ENCODE results near the gene ZFAND2B. TPM values are rescaled to one million over a fixed set of nuclear protein-coding genes. Genes with fewer than 3 reads are reported as not detected.

ZFAND2B gene, protein sequence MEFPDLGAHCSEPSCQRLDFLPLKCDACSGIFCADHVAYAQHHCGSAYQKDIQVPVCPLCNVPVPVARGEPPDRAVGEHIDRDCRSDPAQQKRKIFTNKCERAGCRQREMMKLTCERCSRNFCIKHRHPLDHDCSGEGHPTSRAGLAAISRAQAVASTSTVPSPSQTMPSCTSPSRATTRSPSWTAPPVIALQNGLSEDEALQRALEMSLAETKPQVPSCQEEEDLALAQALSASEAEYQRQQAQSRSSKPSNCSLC
- 28.6 to 29.8 TPM (median 29.3 TPM) in 3 replicates for total RNA-seq
- long read RNA-seq, transcript ZFAND2B-214 (6 exons, 1,851 nt): minor isoform, 5 of 56 reads
- long read RNA-seq, transcript ZFAND2B-212 (10 exons, 1,199 nt): major isoform, 19 of 56 reads
- long read RNA-seq, transcript ZFAND2B-204 (7 exons, 886 nt): minor isoform, 5 of 56 reads
- long read RNA-seq, transcript ZFAND2B-201 (9 exons, 1,314 nt): minor isoform, 15 of 56 reads
- long read RNA-seq, partial matches to known transcripts: 1 of 56 reads
- long read RNA-seq, other reads (novel, unspliced or antisense): 7 of 56 reads

DNA sequence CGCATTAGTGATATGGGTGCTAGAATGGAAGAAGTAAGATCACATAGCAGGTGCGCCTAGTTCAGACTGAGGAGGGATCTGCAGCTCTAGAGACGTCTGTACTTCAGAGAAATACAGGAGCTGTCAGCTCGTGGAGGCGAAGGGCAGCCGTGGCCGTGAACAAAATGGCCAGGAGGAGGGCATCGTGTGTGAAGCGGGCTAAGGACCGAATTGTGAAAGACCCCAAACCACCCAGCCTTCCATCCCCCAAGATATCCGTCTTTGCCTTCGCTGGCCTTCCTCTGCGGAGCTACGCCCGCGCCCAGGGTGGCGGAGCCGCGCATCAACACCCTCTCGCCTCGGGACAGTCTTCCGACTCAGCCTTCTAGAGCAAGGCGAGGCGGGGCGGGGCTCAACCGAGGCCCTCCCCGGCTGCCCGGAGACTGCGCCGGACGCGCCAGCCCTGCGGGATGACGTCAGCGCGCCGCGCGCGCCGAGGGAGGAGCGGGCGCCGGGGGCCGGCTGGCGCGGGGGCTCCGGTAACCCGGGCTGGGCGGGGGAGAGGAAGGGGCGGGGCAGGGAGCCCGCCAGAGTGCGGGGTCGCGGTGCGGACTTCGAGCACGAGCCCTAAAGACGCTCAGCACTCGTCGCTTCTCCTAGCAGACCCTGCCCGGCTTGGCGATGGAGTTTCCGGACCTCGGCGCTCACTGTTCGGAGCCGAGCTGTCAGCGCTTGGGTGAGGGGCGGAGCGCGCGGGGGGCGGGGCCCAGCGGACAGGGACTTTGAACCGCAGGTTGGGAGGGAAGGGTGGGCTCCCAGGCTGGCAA, at the start of gene ZFAND2B:
TSS of gene ZFAND2B (plus strand) at position 455 of the 806 bp plus-strand sequence. CDS start at position 661, 206 bp downstream.
- Mint-ChIP-seq H3K4me3 (ENCODE audit: unreplicated experiment) (peak within 1 kb of the TSS; percentile 81), H3K9me3 (ENCODE audit: low read depth) (peaks cover 2% of the 10 kb centered on the region), H3K36me3 (ENCODE audit: low read depth) (peaks cover 7% of the 10 kb centered on the region), H3K27ac (ENCODE audit: unreplicated experiment) (peak within 1 kb of the TSS; percentile 94), H3K27me3 (ENCODE audit: low read depth) (no peaks in the 10 kb centered on the region), H3K4me1 (ENCODE audit: low read depth) (peaks cover 26% of the 10 kb centered on the region)
- DNase-seq (ENCODE audit: low spot score): peak; percentile 97
- TF ChIP-seq, protein P1, sequence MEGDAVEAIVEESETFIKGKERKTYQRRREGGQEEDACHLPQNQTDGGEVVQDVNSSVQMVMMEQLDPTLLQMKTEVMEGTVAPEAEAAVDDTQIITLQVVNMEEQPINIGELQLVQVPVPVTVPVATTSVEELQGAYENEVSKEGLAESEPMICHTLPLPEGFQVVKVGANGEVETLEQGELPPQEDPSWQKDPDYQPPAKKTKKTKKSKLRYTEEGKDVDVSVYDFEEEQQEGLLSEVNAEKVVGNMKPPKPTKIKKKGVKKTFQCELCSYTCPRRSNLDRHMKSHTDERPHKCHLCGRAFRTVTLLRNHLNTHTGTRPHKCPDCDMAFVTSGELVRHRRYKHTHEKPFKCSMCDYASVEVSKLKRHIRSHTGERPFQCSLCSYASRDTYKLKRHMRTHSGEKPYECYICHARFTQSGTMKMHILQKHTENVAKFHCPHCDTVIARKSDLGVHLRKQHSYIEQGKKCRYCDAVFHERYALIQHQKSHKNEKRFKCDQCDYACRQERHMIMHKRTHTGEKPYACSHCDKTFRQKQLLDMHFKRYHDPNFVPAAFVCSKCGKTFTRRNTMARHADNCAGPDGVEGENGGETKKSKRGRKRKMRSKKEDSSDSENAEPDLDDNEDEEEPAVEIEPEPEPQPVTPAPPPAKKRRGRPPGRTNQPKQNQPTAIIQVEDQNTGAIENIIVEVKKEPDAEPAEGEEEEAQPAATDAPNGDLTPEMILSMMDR (IDR thresholded peaks at IDR 0.05): peak; percentile 40

DNA sequence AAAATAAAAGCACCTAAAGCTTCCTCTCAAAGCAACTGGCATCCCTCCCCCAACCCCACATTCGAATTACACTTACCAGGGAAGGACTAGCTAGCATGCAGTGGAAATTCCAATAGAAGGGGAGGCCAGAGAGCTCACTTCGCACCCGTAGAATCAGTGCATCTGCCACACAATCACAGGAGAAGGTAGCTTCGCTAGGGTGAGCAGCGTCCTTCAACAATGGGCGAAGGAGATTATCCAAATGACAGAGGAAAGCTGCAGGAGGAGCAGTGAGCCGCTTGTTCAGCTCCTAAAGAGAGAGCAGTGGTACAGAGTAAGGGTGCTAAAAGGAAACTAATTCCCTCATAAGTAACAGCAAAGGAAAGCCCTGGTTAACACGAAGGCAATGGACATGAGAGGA, 49.2 kb upstream of the ZFAND2B start:
- Mint-ChIP-seq H3K27ac (ENCODE audit: unreplicated experiment) (no peak overlapping the region), H3K36me3 (ENCODE audit: low read depth) (peaks cover 5% of the 10 kb centered on the region), H3K4me3 (ENCODE audit: unreplicated experiment) (no peak overlapping the region), H3K4me1 (ENCODE audit: low read depth) (peaks cover 29% of the 10 kb centered on the region), H3K27me3 (ENCODE audit: low read depth) (no peaks in the 10 kb centered on the region), H3K9me3 (ENCODE audit: low read depth) (no peaks in the 10 kb centered on the region)
- TF ChIP-seq, protein P1 (IDR thresholded peaks at IDR 0.05): no peak
- DNase-seq (ENCODE audit: low spot score): no peak

DNA sequence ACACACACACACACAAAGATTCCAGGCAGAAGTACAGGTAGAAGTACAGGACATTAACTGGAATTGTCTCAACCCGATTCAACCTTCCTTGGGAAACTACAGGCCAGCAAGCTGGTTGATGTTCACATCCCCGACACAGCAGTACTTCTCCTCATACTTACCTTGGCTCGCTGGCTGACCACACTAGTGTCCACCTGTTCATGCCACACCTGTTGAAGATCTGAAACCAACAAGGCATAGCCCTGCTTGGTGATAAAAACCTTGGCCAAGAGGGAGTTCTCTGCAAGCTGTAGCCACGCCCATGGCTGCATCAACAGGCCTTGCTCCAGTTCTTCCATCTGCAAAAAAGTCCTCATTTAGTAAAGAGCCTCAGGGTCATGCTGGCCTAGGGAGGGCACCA, 48.6 kb upstream of the ZFAND2B start:
- peaks cover 5% of the 10 kb centered on the region for H3K36me3 Mint-ChIP-seq (ENCODE audit: low read depth)
- no peak for DNase-seq (ENCODE audit: low spot score)
- peaks cover 29% of the 10 kb centered on the region for H3K4me1 Mint-ChIP-seq (ENCODE audit: low read depth)
- no peak overlapping the region for H3K4me3 Mint-ChIP-seq (ENCODE audit: unreplicated experiment)
- no peaks in the 10 kb centered on the region for H3K27me3 Mint-ChIP-seq (ENCODE audit: low read depth)
- H3K27ac Mint-ChIP-seq (ENCODE audit: unreplicated experiment): no peak overlapping the region
- no peaks in the 10 kb centered on the region for H3K9me3 Mint-ChIP-seq (ENCODE audit: low read depth)
- TF ChIP-seq, protein P1 (IDR thresholded peaks at IDR 0.05): no peak

DNA sequence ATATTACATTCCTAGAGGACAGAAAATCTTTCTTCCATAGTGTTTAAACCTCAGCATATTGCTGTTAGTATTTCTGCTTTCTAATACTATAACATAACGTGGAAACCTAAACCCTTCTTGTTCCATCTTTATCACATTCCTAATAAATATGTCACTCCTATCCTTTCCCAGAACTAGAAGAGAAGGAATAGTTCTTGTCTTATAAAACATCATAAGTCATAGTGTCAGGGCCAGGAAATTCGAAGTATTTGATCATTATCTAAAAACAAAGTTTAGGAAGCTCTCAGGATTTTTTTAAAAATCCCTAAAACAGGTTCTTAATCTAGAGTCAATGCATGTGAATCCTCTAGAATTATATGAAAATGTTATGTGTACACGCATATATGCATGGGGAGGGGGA, 48.0 kb upstream of the ZFAND2B start:
- TF ChIP-seq, protein P1 (IDR thresholded peaks at IDR 0.05): no peak
- DNase-seq (ENCODE audit: low spot score): no peak
- peaks cover 29% of the 10 kb centered on the region for H3K4me1 Mint-ChIP-seq (ENCODE audit: low read depth)
- H3K9me3 Mint-ChIP-seq (ENCODE audit: low read depth): no peaks in the 10 kb centered on the region
- H3K4me3 Mint-ChIP-seq (ENCODE audit: unreplicated experiment): no peak overlapping the region
- H3K36me3 Mint-ChIP-seq (ENCODE audit: low read depth): peaks cover 5% of the 10 kb centered on the region
- H3K27me3 Mint-ChIP-seq (ENCODE audit: low read depth): no peaks in the 10 kb centered on the region
- H3K27ac Mint-ChIP-seq (ENCODE audit: unreplicated experiment): peak overlapping the region; percentile 15

DNA sequence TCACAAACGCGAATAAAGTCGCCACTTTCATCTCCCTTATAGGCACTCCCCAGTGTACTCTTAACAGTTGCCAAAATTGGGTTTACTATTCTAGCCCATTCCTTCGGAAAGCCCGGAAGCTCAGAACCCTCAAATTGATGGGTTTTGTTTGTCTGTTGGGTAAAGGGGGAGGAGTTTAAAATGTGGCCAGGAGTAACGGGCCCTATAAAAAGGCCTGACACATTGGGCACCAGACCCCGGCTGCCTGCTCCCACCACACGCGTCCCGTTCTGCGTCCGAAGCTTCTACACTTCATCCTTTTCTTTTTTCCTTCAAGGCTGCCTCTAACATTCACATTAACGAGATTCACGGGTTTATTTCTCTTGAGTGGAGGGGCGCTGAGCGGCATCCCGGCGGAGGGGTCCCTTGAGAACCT, 46.8 kb upstream of the ZFAND2B start:
- peaks cover 29% of the 10 kb centered on the region for H3K4me1 Mint-ChIP-seq (ENCODE audit: low read depth)
- peak overlapping the region; percentile 79 for H3K4me3 Mint-ChIP-seq (ENCODE audit: unreplicated experiment)
- DNase-seq (ENCODE audit: low spot score): no peak
- H3K27ac Mint-ChIP-seq (ENCODE audit: unreplicated experiment): peak overlapping the region; percentile 96
- H3K9me3 Mint-ChIP-seq (ENCODE audit: low read depth): no peaks in the 10 kb centered on the region
- no peaks in the 10 kb centered on the region for H3K27me3 Mint-ChIP-seq (ENCODE audit: low read depth)
- TF ChIP-seq, protein P1 (IDR thresholded peaks at IDR 0.05): no peak
- peaks cover 5% of the 10 kb centered on the region for H3K36me3 Mint-ChIP-seq (ENCODE audit: low read depth)

All from chondrocyte (in vitro differentiated cells).